K562 (cell line): ENCODE measurements around the gene RBMS1. TPM values are rescaled to one million over a fixed set of nuclear protein-coding genes. Genes with fewer than 3 reads are reported as not detected.

Experiments used
- ATAC-seq: fragments of 200-7000 bp; cut with Tn5 transposase; 3 replicates; pipeline ENCODE4 v1.9.1; 2020; ENCODE audit warnings: moderate library complexity
- BruUV-seq: library from RNA; stranded (reverse); fragments of 400-500 nt; replicated peaks from 2 replicates; lab custom pipeline; 2021; lab: Mats Ljungman, UMichigan
- CTCF ChIA-PET: fragments of 300-600 bp; formaldehyde crosslinking; extraction: SDS; loops from one replicate; lab custom pipeline; 2021; ENCODE audit warnings: low intra/inter-chr PET ratio; lab: Yijun Ruan, JAX
- POLR2A ChIA-PET: fragments of 300-600, 350-650 bp; sonication (Branson Sonifier 250); formaldehyde crosslinking; extraction: SDS; loops from one replicate; lab custom pipeline; 2021; ENCODE audit warnings: antibody characterized with exemption, inconsistent platforms; lab: Yijun Ruan, JAX
- DNase-seq, 4 experiments: peaks; one replicate each; pipeline versions ENCODE4 v3.0.0 to v3.0.0-alpha.2; 2011 to 2018; ENCODE audit warnings: low spot score in 3 of 4, mixed read lengths in 3 of 4; ENCODE audit errors: extremely low read depth in 1 of 4
- FAIRE-seq: peaks from 2 replicates; lab custom pipeline; 2011; peaks lifted over from hg19 to GRCh38; lab: Jason Lieb, UNC
- H2AFZ ChIP-seq: 2 replicates; pipeline ENCODE4 v1.6.0; 2011; ENCODE audit warnings: low read depth, low read length, control low read depth, inconsistent platforms
- H3K27ac ChIP-seq: fragments of 200-600 bp; 3 replicates; pipeline ENCODE4 v1.8.0; 2011; ENCODE audit warnings: low read depth, mild to moderate bottlenecking, control low read depth, inconsistent platforms, low read length, moderate library complexity, mixed read lengths; ENCODE audit errors: extremely low read depth
- H3K27me3 ChIP-seq, 2 experiments: fragments of 300-600 bp in 1 of 2; 2 replicates in 1 of 2; 3 replicates in 1 of 2; pipeline versions ENCODE4 v1.6.0 to v1.8.0; 2011; ENCODE audit warnings: inconsistent platforms in 2 of 2, low read length in 2 of 2, mild to moderate bottlenecking in 1 of 2, mixed read lengths in 1 of 2, moderate library complexity in 1 of 2; ENCODE audit not compliant: control insufficient read depth in 2 of 2, insufficient read depth in 2 of 2
- H3K36me3 ChIP-seq: fragments of 300-600 bp; 3 replicates; pipeline ENCODE4 v1.8.0; 2011; ENCODE audit warnings: mild to moderate bottlenecking, low read length, inconsistent platforms; ENCODE audit not compliant: control insufficient read depth, insufficient read depth
- H3K4me1 ChIP-seq, 2 experiments: fragments of 200-600 bp in 1 of 2; replicated peaks in 1 of 2; 2 replicates in 1 of 2; 3 replicates in 1 of 2; pipeline versions ENCODE4 v1.5.1 to v1.8.0; 2011; ENCODE audit warnings: inconsistent platforms in 2 of 2, low read length in 2 of 2, mild to moderate bottlenecking in 1 of 2, mixed read lengths in 1 of 2, moderate library complexity in 1 of 2; ENCODE audit not compliant: control insufficient read depth in 2 of 2, insufficient read depth in 2 of 2
- H3K4me2 ChIP-seq: 2 replicates; pipeline ENCODE4 v1.6.1; 2011; ENCODE audit warnings: low read length, control low read depth, inconsistent platforms, mixed read lengths; ENCODE audit not compliant: insufficient read depth
- H3K4me3 ChIP-seq: fragments of 200-600 bp; sonication (generic), shearing (Covaris generic); 2 replicates; pipeline ENCODE4 v1.5.1; 2016; ENCODE audit warnings: control low read depth, inconsistent platforms
- H3K79me2 ChIP-seq: fragments of 200-600 bp; 3 replicates; pipeline ENCODE4 v1.8.0; 2011; ENCODE audit warnings: low read length, inconsistent platforms; ENCODE audit not compliant: control insufficient read depth, insufficient read depth
- H3K9ac ChIP-seq, 2 experiments: 2 replicates each; pipeline versions ENCODE4 v1.6.0 to v1.6.1; 2011; ENCODE audit warnings: low read depth in 2 of 2, low read length in 2 of 2, control low read depth in 1 of 2, inconsistent platforms in 1 of 2, mild to moderate bottlenecking in 1 of 2, mixed read lengths in 1 of 2; ENCODE audit not compliant: insufficient read depth in 1 of 2
- H3K9me1 ChIP-seq: one replicate; pipeline ENCODE4 v1.6.0; 2011; ENCODE audit warnings: inconsistent platforms, mild to moderate bottlenecking, low read length, moderate library complexity; ENCODE audit not compliant: control insufficient read depth, insufficient read depth
- H3K9me3 ChIP-seq: replicated peaks from 2 replicates; pipeline ENCODE4 v1.5.1; 2011; ENCODE audit warnings: low read depth, low read length, inconsistent platforms; ENCODE audit not compliant: control insufficient read depth, insufficient read depth
- H4K20me1 ChIP-seq: replicated peaks from 2 replicates; pipeline ENCODE4 v1.6.1; 2011; ENCODE audit warnings: low read length, inconsistent platforms, mixed read lengths; ENCODE audit not compliant: control insufficient read depth, insufficient read depth
- MTA2 ChIP-seq: fragments of 450-650 bp; IDR thresholded peaks from 2 replicates; pipeline ENCODE4 v1.6.1; 2016; ENCODE audit warnings: low read depth
- PML ChIP-seq: IDR thresholded peaks from 2 replicates; pipeline ENCODE4 v1.6.1; 2012; ENCODE audit warnings: low read length, inconsistent platforms
- XRCC5 ChIP-seq: fragments of 200-400 bp; formaldehyde crosslinking; IDR thresholded peaks from 2 replicates; pipeline ENCODE4 v1.6.1; 2017; ENCODE audit warnings: low read depth, mild to moderate bottlenecking, low read length
- ZC3H8 ChIP-seq: fragments of 450-650 bp; IDR thresholded peaks from 2 replicates; pipeline ENCODE4 v1.6.1; 2017
- WGBS: fragments of 100-300 bp; shearing (Covaris generic); methylation state at CpG from one replicate; pipeline ENCODE4 v1.1.6; 2016; ENCODE audit warnings: low coverage, mixed read lengths; ENCODE audit not compliant: insufficient coverage; ENCODE audit errors: missing lambda C conversion rate; 5-methylcytosine and 5-hydroxymethylcytosine counted together
- in situ Hi-C: fragments of 300-500 bp; cut with MboI; formaldehyde crosslinking; loops from 4 replicates; pipeline ENCODE4 v1.15.0; 2018; ENCODE audit warnings: inconsistent platforms, mixed read lengths
- intact Hi-C: fragments of 100-400 bp; cut with micrococcal nuclease; formaldehyde crosslinking; loops from 2 replicates; pipeline ENCODE4 v1.14.2; 2022
- polyA plus RNA-seq, 8 experiments: library from polyadenylated mRNA; depleted of rRNA in 4 of 8; stranded (reverse) in 5 of 8; unstranded in 3 of 8; fragments of >200 nt; fragmentation: Nextera tagmentation in 2 of 8; fragmentation: Illumina TruSeq in 1 of 8; extraction: Ambion mirVana in 2 of 8; extraction: Trizol in 1 of 8; gene quantifications; 2 replicates each; pipeline versions ENCODE4 v1.2.1 to v1.2.3, GENCODE V29; 2011 to 2014; ENCODE audit warnings: inconsistent platforms in 1 of 8, missing spikeins in 1 of 8
- total RNA-seq, 7 experiments: library from RNA; depleted of rRNA in 6 of 7; stranded (reverse); fragments of >200 nt in 6 of 7; fragmentation: Illumina TruSeq in 2 of 7; extraction: Trizol in 2 of 7; gene quantifications; 2 replicates each; pipeline versions ENCODE4 v1.2.1 to v1.2.3, GENCODE V29; 2011 to 2021; ENCODE audit warnings: low replicate concordance in 1 of 7
- TF ChIP-seq, protein P1 (sequence below), 2 experiments: fragments of 450-650 bp; IDR thresholded peaks; 2 replicates each; pipeline ENCODE4 v1.6.1; 2016; ENCODE audit warnings: mild to moderate bottlenecking in 2 of 2, borderline replicate concordance in 1 of 2, low read depth in 1 of 2, moderate library complexity in 1 of 2

The RBMS1 gene
- total and polyA plus RNA-seq, 9 of the 15 experiments (the other 6 are each of a cell fraction or from before 2014, with no cell fraction given), result 0.04 to 0.31 (median 0.09) TPM; not detected in 6

- no peak overlapping the region for H2AFZ ChIP-seq
- WGBS, result 0% methylated on average over 6 of the region's 6 CpGs
- H3K79me2 ChIP-seq, result no peaks in the 10 kb centered on the region
- no TSS peak for BruUV-seq
- TF ChIP-seq PML (no peak), XRCC5 (no peak), MTA2 (no peak), ZC3H8 (no peak)
- TF ChIP-seq, protein P1, sequence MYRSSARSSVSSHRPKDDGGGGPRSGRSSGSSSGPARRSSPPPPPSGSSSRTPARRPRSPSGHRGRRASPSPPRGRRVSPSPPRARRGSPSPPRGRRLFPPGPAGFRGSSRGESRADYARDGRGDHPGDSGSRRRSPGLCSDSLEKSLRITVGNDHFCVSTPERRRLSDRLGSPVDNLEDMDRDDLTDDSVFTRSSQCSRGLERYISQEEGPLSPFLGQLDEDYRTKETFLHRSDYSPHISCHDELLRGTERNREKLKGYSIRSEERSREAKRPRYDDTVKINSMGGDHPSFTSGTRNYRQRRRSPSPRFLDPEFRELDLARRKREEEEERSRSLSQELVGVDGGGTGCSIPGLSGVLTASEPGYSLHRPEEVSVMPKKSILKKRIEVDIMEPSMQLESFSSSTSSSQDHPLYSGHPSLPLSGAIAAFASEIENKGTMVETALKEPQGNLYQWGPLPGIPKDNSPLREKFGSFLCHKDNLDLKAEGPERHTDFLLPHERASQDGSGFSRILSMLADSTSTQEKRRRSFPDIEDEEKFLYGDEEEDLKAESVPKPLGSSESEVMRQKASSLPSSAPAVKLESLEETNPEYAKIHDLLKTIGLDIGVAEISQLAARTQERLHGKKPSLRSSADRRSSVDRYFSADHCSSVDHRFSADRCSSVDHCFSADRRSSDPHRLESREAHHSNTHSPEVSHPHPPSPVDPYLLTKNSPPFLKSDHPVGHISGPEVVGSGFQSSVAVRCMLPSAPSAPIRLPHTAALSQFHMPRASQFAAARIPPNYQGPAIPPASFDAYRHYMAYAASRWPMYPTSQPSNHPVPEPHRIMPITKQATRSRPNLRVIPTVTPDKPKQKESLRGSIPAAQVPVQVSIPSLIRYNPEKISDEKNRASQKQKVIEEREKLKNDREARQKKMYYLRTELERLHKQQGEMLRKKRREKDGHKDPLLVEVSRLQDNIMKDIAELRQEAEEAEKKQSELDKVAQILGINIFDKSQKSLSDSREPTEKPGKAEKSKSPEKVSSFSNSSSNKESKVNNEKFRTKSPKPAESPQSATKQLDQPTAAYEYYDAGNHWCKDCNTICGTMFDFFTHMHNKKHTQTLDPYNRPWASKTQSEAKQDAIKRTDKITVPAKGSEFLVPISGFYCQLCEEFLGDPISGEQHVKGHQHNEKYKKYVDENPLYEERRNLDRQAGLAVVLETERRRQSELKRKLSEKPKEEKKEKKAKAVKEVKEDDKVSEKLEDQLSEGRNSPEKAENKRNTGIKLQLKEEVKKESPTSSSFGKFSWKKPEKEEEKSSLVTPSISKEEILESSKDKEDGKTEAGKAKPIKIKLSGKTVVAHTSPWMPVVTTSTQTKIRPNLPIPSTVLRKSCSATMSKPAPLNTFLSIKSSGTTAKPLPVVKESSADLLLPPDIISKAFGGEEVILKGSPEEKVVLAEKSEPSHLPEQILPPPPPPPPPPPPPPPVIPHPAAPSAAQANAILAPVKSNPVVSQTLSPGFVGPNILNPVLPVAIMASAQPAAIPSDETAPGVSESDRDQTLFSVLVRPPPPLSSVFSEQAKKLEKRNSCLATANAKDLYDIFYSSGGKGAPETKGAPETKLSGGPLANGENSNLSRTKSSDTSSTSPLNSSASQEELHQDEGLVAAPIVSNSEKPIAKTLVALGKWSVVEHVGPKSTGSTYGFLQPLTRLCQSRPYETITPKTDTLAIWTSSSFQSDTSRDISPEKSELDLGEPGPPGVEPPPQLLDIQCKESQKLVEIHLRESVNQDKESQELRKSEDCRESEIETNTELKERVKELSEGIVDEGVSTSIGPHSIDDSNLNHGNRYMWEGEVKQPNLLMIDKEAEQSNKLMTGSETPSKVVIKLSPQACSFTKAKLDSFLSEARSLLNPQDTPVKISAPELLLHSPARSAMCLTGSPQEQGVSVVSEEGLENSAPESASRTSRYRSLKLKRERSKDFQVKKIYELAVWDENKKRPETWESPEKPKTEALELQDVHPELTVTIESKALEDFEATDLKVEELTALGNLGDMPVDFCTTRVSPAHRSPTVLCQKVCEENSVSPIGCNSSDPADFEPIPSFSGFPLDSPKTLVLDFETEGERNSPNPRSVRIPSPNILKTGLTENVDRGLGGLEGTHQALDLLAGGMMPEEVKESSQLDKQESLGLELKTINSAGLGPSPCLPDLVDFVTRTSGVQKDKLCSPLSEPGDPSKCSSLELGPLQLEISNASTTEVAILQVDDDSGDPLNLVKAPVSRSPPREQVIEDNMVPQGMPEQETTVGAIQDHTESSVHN (IDR thresholded peaks at IDR 0.05; ENCODE audit: borderline replicate concordance in 1 of 2, low read depth in 1 of 2), result no peak
- TF ChIP-seq, all 486 proteins: peak for 0
- intact Hi-C loops (no loop called here), in situ Hi-C loops (no loop called here)
- H3K4me1 ChIP-seq, result no peaks in the 10 kb centered on the region
- no peak overlapping the region for H3K9ac ChIP-seq
- no peak for DNase-seq
- H4K20me1 ChIP-seq, result no peaks in the 10 kb centered on the region; the same call in 1 of the 2 replicates
- H3K27me3 ChIP-seq, result no peaks in the 10 kb centered on the region; a peak in 1 of 5 replicates
- no peak overlapping the region for H3K4me3 ChIP-seq
- ChIA-PET POLR2A (no interaction called here), CTCF (no interaction called here)
- no peak overlapping the region for H3K27ac ChIP-seq
- no peak overlapping the region for H3K4me2 ChIP-seq
- FAIRE-seq, result no peak
- no peaks in the 10 kb centered on the region for H3K36me3 ChIP-seq
- H3K9me3 ChIP-seq, result no peaks in the 10 kb centered on the region
- ATAC-seq, result no peak
- H3K9me1 ChIP-seq, result no peaks in the 10 kb centered on the region
These were observed 19.3 kb downstream of the RBMS1 start for GRCh38 chr2:160474319-160474645.
